Fibroblast of villous mesenchyme (primary cell): ENCODE measurements around the gene FGF19. TPM values are rescaled to one million over a fixed set of nuclear protein-coding genes. Genes with fewer than 3 reads are reported as not detected.

ENCODE experiments used
- DNase-seq: peaks from one replicate; pipeline ENCODE4 v3.0.0-alpha.2; 2010; ENCODE audit warnings: low read depth
- H3K4me3 ChIP-seq: 2 replicates; pipeline ENCODE4 v1.5.1; 2011; ENCODE audit warnings: low read depth, mild to moderate bottlenecking, low read length
- total RNA-seq: library from RNA; depleted of rRNA; stranded (reverse); fragments of >200 nt; gene quantifications from 2 replicates; pipeline ENCODE4 v1.2.3, GENCODE V29; 2012
- TF ChIP-seq, protein P1 (sequence below): IDR thresholded peaks from 2 replicates; pipeline ENCODE4 v1.5.1; 2012; ENCODE audit warnings: low read depth, mild to moderate bottlenecking, low read length; ENCODE audit not compliant: insufficient read depth

The FGF19 gene
- total RNA-seq, 1 donor: not detected

DNA sequence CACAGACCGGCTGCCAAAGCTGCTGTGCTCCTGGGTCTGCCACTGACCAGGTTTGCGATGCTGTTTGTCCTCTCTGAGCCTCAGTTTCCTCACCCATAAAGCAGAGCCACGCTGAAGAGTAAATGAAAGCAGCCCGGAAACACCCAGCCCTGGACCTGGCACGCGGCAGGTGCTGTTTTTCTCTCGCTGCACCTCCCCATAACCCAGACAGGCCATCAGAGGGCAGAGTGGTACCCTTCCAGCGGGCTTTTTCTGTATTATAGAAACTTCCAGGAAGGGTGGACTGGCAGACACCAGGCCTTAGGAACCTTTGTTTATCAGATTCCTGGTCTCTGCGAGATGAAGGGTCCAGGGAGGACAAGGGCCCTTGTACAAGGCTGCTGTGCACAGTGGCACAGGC is 17.9 kb upstream of the FGF19 start:
- TF ChIP-seq, protein P1, sequence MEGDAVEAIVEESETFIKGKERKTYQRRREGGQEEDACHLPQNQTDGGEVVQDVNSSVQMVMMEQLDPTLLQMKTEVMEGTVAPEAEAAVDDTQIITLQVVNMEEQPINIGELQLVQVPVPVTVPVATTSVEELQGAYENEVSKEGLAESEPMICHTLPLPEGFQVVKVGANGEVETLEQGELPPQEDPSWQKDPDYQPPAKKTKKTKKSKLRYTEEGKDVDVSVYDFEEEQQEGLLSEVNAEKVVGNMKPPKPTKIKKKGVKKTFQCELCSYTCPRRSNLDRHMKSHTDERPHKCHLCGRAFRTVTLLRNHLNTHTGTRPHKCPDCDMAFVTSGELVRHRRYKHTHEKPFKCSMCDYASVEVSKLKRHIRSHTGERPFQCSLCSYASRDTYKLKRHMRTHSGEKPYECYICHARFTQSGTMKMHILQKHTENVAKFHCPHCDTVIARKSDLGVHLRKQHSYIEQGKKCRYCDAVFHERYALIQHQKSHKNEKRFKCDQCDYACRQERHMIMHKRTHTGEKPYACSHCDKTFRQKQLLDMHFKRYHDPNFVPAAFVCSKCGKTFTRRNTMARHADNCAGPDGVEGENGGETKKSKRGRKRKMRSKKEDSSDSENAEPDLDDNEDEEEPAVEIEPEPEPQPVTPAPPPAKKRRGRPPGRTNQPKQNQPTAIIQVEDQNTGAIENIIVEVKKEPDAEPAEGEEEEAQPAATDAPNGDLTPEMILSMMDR: peak; percentile 45
- no peak for DNase-seq
- H3K4me3 ChIP-seq: no peak overlapping the region

DNA sequence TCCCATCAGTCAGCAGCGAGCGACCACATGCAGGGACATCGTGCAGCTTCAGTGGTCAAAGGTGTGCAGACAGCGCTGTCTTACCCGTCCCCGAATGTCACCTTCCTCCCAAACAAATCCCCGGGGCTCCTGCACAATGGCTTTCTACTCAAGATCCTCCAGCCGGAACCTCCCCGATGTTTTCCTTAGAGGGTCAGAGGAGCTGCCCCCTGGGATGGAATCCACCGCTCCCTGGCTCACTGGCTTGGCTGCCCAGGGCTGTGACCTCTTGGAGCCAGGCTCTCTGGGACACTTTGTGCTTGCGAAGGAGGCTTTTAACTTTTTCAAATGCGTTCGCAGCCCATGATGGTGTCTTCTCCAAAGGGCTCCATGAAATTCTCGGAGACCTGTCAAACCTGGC is 17.3 kb upstream of the FGF19 start:
- DNase-seq: no peak
- TF ChIP-seq, protein P1: no peak
- H3K4me3 ChIP-seq: no peak overlapping the region

DNA sequence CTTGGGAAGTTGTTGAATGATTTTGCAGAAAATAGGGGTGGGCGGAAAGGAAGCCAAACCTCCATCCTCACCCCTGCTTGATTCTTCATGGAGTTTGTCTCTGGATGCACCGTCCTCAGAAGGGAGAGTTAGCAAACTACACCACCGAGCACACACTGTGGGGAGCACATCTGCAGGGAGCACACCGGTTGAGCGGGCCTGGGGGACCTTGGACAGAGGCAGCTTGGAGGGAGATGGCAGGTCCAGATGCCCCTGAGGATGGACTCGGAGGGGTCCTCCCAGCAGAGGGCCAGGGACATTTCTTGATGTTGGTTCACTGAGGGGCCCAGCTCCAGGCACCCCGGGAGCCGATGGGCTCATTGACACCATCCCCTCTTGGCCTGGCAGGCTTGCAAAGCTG is 15.1 kb upstream of the FGF19 start:
- DNase-seq: no peak
- no peak overlapping the region for H3K4me3 ChIP-seq
- TF ChIP-seq, protein P1: no peak

DNA sequence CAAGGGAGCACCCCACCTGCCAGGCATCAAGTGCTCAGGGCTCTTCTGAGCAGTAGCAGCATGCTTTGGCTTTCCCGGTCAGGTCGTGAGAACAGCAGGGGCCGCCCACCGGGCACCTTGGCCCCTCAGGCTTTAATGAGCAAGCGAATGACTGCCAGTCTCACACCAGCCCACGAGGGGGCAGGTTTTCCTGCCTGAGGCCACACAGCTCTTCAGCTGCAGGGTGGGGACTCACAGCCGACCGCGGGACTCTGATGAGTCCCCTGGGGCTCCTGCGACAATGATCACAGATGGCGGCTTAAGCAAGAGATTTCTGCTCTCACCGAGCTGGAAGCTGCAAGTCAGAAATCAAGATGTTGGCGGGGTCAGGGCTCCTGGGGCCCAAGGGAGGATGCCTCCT is 14.3 kb upstream of the FGF19 start:
- no peak overlapping the region for H3K4me3 ChIP-seq
- peak; percentile 30 for DNase-seq
- TF ChIP-seq, protein P1: peak; percentile 64

DNA sequence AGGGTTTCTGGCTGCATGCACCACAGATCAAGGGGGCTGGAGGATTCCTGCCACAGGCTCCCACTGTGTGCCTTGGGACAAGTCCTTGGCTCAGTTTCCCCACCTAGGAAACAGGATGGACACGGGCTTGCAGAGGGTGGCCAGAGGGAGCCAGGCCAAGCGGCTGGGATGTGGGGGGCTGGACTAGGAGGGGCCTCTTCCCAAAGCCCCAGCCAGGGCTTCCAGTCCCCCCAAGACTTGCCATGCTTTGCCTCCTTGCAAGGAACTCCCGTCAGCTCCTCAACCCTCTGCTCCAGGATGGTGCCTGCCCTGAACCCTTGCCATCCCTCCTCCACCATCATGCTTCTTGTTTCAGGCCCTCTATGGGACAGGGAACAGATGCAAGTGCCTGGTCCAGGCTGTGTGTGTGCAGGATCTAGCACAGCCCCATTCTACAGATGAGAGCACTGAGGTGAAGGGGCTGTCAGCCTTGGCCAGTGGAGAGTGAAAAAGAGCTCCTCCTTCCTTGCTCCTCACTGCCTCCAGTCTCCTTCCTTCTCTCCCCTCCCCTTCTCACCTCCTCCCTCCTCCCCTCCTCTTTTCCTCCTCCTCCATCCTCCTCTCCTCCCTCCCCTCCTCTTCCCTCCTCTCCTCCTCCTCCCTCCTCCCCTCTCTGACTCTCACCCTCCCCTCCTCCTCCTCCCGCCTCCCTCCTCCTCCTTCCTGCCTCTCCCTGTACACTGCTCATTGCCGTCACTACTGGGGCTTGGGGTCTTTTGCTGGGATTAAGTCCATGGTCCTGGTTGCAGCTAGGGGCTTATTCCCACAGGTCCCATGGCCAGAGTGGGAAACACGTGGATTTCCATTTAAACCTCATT is 13.3 kb upstream of the FGF19 start:
- TF ChIP-seq, protein P1: no peak
- DNase-seq: no peak
- H3K4me3 ChIP-seq: no peak overlapping the region

DNA sequence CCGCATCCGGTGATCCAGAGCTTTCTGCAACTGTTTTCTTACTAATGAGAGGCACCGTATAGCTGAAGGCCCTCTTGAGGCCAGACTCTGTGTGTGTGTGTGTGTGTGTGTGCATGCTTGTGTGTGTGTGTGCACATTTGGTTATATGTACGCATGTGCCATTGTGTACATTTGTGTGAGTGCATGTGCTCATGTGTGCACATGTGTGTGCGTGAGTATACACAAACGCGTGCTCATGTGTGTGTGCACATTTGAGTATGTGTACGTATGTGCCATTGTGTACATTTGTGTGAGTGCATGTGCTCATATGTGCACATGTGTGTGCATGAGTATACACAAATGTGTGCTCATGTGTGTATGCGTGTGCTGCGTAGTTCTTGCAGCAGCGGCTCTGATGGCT is 12.3 kb upstream of the FGF19 start:
- DNase-seq: no peak

More for the DNA sequence above, 12.3 kb upstream of the FGF19 start:
- TF ChIP-seq, protein P1: no peak
- no peak overlapping the region for H3K4me3 ChIP-seq
